Pancreas (tissue), 10 donors: Measurements from ENCODE around the gene TMEM131. TPM values are rescaled to one million over a fixed set of nuclear protein-coding genes. Genes with fewer than 3 reads are reported as not detected.
A peak's percentile ranks its signal among the peaks of the same experiment; 100 is the strongest.

Source experiments
- ATAC-seq, 4 donors: fragments of 200-7000 bp; cut with Tn5 transposase; one replicate each; pipeline versions ENCODE4 v1.8.0 to v1.9.1; 2020; ENCODE audit warnings: mild to moderate bottlenecking in 4 of 4, moderate library complexity in 4 of 4
- DNase-seq, 6 donors: peaks; one replicate each; pipeline ENCODE4 v3.0.0-alpha.2; 2020
- FAIRE-seq: peaks from 2 replicates; lab custom pipeline; 2012; peaks lifted over from hg19 to GRCh38; lab: Jason Lieb, UNC
- H3K27ac ChIP-seq, 4 donors: fragments of 200-600 bp; sonication (generic); 1 replicate in 3 of 4; 2 replicates in 1 of 4; pipeline versions ENCODE4 v1.5.0 to v1.8.0; 2020
- H3K27me3 ChIP-seq, 4 donors: fragments of 200-600 bp; one replicate each; pipeline ENCODE4 v1.8.0; 2021
- H3K36me3 ChIP-seq, 3 donors: fragments of 200-600 bp; sonication (generic) in 1 of 3; one replicate each; pipeline versions ENCODE4 v1.5.0 to v1.8.0; 2020 to 2021
- H3K4me1 ChIP-seq, 3 donors: fragments of 200-600 bp; one replicate each; pipeline ENCODE4 v1.8.0; 2021
- H3K4me3 ChIP-seq, 4 donors: fragments of 200-600 bp; sonication (generic) in 2 of 4; one replicate each; pipeline versions ENCODE4 v1.5.0 to v1.8.0; 2020 to 2021
- H3K9me3 ChIP-seq, 4 donors: fragments of 200-600 bp; one replicate each; pipeline ENCODE4 v1.8.0; 2021
- WGBS, 2 donors: extraction: QIAGEN DNeasy Blood & Tissue Kit; methylation state at CpG; one replicate each; pipeline ENCODE4 v1.1.7; 2013; 5-methylcytosine and 5-hydroxymethylcytosine counted together
- intact Hi-C, 3 donors: fragments of 100-400 bp; cut with DNase I; formaldehyde crosslinking; loops; one replicate each; pipeline versions ENCODE4 v1.11.1 to v1.14.2; 2022
- polyA plus RNA-seq, 2 donors: library from polyadenylated mRNA; stranded (reverse); fragments of 200-250 nt; gene quantifications; one replicate each; pipeline ENCODE4 v1.2.3, GENCODE V29; 2013
- total RNA-seq, 6 donors: library from RNA; stranded (reverse); fragmentation: NEBNext Ultra II Directional in 4 of 6; extraction: Animal tissue kit (Norgen Biotek cat#: 25700) in 4 of 6; gene quantifications; one replicate each; pipeline versions ENCODE4 v1.2.1 to v1.2.4, GENCODE V29; 2021 to 2023
- TF ChIP-seq, protein P1 (sequence below), 4 donors: fragments of 200-600 bp; sonication (generic) in 3 of 4; IDR thresholded peaks; one replicate each; pipeline versions ENCODE4 v1.5.0 to v1.8.0; 2021; ENCODE audit warnings: antibody characterized with exemption in 4 of 4
- donor health status: healthy with polysubstance abuse.
- donor health status: DM: no; HTN: no; CAD: no; lungs with moderate emphysema.
- donor health status: DM: no; HTN: no; CAD: no.
- donor health status: control.
- donor health status: control.
- donor health status: Bipolar disorder and iron deficiency.
- donor health status: DM: yes; HTN: yes; CAD: no.
- donor health status: DM: no; HTN: no; CAD: no.
- donor health status: DM: no; HTN: no; CAD: no.
- donor health status: DM: yes; HTN: yes; CAD: no.

The TMEM131 gene
- total and polyA plus RNA-seq, 8 donors: 8.1 to 26.5 (median 19.4) TPM

DNA sequence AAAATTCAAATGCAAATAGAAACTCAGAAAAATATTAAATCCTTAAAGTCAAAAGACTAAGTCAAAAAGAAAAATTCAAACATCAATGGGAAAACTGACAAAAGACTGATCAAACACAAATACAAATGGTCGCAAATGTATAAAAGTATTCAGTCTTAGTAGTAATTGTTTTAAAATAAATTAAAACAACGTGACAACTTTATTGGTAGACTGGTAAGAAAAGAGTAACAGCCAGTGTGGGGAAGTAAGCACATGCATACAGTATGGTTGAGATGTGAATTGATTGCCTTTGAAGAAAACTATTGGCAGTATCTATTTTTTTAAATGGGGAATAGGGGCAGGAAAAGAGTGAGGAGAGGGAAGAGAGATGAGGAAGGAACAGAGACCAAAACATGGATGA lies 9.8 kb downstream of the TMEM131 start:
- Histone ChIP-seq H3K27ac (no peak overlapping the region), H3K9me3 (no peaks in the 10 kb centered on the region), H3K4me1 (peaks cover 0 to 13% (median 5%) of the 10 kb centered on the region in 3 donors), H3K4me3 (no peak overlapping the region), H3K27me3 (no peaks in the 10 kb centered on the region), H3K36me3 (no peaks in the 10 kb centered on the region)
- intact Hi-C loops: no loop called here
- ATAC-seq (no peak), FAIRE-seq (no peak), DNase-seq (no peak)
- WGBS, 2 donors: 93 to 97% methylated on average over 2 of the region's 2 CpGs
- TF ChIP-seq, protein P1, sequence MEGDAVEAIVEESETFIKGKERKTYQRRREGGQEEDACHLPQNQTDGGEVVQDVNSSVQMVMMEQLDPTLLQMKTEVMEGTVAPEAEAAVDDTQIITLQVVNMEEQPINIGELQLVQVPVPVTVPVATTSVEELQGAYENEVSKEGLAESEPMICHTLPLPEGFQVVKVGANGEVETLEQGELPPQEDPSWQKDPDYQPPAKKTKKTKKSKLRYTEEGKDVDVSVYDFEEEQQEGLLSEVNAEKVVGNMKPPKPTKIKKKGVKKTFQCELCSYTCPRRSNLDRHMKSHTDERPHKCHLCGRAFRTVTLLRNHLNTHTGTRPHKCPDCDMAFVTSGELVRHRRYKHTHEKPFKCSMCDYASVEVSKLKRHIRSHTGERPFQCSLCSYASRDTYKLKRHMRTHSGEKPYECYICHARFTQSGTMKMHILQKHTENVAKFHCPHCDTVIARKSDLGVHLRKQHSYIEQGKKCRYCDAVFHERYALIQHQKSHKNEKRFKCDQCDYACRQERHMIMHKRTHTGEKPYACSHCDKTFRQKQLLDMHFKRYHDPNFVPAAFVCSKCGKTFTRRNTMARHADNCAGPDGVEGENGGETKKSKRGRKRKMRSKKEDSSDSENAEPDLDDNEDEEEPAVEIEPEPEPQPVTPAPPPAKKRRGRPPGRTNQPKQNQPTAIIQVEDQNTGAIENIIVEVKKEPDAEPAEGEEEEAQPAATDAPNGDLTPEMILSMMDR (IDR thresholded peaks at IDR 0.05): no peak

GRCh38 chr2:97983698-97984097 lies 12.1 kb downstream of the TMEM131 start:
- H3K27ac ChIP-seq: no peak overlapping the region
- no peaks in the 10 kb centered on the region for H3K27me3 ChIP-seq
- H3K9me3 ChIP-seq: no peaks in the 10 kb centered on the region
- H3K4me3 ChIP-seq: no peak overlapping the region
- peaks cover 0 to 7% (median 5%) of the 10 kb centered on the region in 3 donors for H3K4me1 ChIP-seq
- 40 to 51% methylated on average over 3 of the region's 3 CpGs for WGBS, 2 donors
- H3K36me3 ChIP-seq: no peaks in the 10 kb centered on the region
- TF ChIP-seq, protein P1 (IDR thresholded peaks at IDR 0.05): no peak
- no peak for FAIRE-seq
- no peak for DNase-seq
- intact Hi-C loops: no loop called here
- peak in 2 of 4 donors; percentile 16 to 35 for ATAC-seq

- H3K4me3 ChIP-seq: no peak overlapping the region
- no peaks in the 10 kb centered on the region for H3K27me3 ChIP-seq
- TF ChIP-seq, protein P1 (IDR thresholded peaks at IDR 0.05): no peak
- WGBS, 2 donors: 81 to 84% methylated on average over 6 of the region's 6 CpGs
- no peak for ATAC-seq
- H3K27ac ChIP-seq: no peak overlapping the region
- H3K4me1 ChIP-seq: peaks cover 0 to 7% (median 5%) of the 10 kb centered on the region in 3 donors
- no peak for FAIRE-seq
- H3K36me3 ChIP-seq: no peaks in the 10 kb centered on the region
- H3K9me3 ChIP-seq: no peaks in the 10 kb centered on the region
- intact Hi-C loops: no loop called here
- no peak for DNase-seq
Observed at GRCh38 chr2:97983134-97983533, 12.6 kb downstream of the TMEM131 start.

DNA sequence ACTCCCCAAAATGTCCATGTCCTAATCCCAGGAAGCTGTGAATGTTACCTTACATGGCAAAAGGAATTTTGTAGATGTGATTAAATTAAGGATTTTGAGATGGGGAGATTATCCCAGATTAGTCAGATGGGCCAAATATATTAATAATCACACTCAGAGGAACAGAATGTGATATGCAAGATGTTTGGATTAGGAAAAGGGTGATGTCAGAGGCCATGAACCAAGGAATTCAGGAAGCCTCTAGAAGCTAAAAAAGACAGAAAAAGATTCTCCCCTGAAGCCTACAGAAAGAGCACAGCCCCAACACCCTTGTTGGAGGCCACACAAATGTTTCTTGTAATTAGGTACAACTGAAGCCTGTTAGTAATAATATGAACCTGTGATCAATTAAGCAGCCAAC lies 13.1 kb downstream of the TMEM131 start:
- FAIRE-seq (no peak), DNase-seq (no peak), ATAC-seq (no peak)
- no peaks in the 10 kb centered on the region for H3K36me3 ChIP-seq
- TF ChIP-seq, protein P1 (IDR thresholded peaks at IDR 0.05): no peak
- H3K4me1 ChIP-seq: peaks cover 0 to 7% (median 5%) of the 10 kb centered on the region in 3 donors
- no peak overlapping the region for H3K27ac ChIP-seq
- no peak overlapping the region for H3K4me3 ChIP-seq
- no peaks in the 10 kb centered on the region for H3K9me3 ChIP-seq
- intact Hi-C loops: no loop called here
- H3K27me3 ChIP-seq: no peaks in the 10 kb centered on the region

GRCh38 chr2:97981961-97982360 lies 13.8 kb downstream of the TMEM131 start:
- 96 to 99% methylated on average over 5 of the region's 5 CpGs for WGBS, 2 donors
- TF ChIP-seq, protein P1 (IDR thresholded peaks at IDR 0.05): no peak
- ATAC-seq: no peak

More at GRCh38 chr2:97981961-97982360, 13.8 kb downstream of the TMEM131 start:
- H3K27ac ChIP-seq: no peak overlapping the region
- intact Hi-C loops: no loop called here
- H3K27me3 ChIP-seq: no peaks in the 10 kb centered on the region
- no peaks in the 10 kb centered on the region for H3K9me3 ChIP-seq
- FAIRE-seq (no peak), DNase-seq (no peak)
- peaks cover 0 to 7% (median 5%) of the 10 kb centered on the region in 3 donors for H3K4me1 ChIP-seq
- no peaks in the 10 kb centered on the region for H3K36me3 ChIP-seq
- H3K4me3 ChIP-seq: no peak overlapping the region
